Fibroblast of the aortic adventitia (primary cell): ENCODE results near the gene IDH3B. TPM values are rescaled to one million over a fixed set of nuclear protein-coding genes. Genes with fewer than 3 reads are reported as not detected.
"Not testable (repeated sequence)": the region's sequence is repeated elsewhere in the genome, so short reads cannot be mapped to it uniquely, and the experiment has no call there.

Experiments used
- DNase-seq: peaks from one replicate; pipeline ENCODE4 v3.0.0-alpha.2; 2010; ENCODE audit warnings: low read depth
- H3K4me3 ChIP-seq: 2 replicates; pipeline ENCODE4 v1.5.1; 2011; ENCODE audit warnings: low read depth, mild to moderate bottlenecking, control low read depth, low read length, moderate library complexity
- CTCF ChIP-seq: IDR thresholded peaks from 2 replicates; pipeline ENCODE4 v1.5.1; 2011; ENCODE audit warnings: mild to moderate bottlenecking, low read length, control low read depth, inconsistent platforms; ENCODE audit not compliant: insufficient read depth
- total RNA-seq: library from RNA; depleted of rRNA; stranded (reverse); fragments of >200 nt; gene quantifications from 2 replicates; pipeline ENCODE4 v1.2.3, GENCODE V29; 2012; ENCODE audit warnings: low replicate concordance

Gene IDH3B
- total RNA-seq, 1 donor, result 64.3 TPM

DNA sequence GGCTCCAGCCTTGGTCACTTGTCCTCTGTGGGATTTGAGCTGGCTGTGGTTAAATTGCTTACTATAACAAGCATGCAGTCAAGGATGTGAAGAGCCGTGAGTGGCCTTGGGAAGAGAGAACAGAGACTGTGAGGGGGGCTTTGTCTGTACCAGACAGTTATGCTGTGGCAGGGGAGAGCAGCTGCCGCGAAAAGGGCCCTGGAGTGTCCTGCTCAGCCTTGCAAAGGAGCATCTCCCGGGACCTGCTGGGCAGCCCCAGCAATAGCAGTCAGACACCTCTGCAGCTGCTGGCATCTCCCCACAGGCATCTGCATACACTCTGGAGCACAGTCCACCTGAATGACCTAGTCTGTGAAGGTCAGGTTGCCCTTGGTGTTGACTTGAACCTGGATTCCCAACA, 34.9 kb upstream of the IDH3B start:
- no peak for DNase-seq
- no peak for TF ChIP-seq CTCF
- no peak overlapping the region for H3K4me3 ChIP-seq

DNA sequence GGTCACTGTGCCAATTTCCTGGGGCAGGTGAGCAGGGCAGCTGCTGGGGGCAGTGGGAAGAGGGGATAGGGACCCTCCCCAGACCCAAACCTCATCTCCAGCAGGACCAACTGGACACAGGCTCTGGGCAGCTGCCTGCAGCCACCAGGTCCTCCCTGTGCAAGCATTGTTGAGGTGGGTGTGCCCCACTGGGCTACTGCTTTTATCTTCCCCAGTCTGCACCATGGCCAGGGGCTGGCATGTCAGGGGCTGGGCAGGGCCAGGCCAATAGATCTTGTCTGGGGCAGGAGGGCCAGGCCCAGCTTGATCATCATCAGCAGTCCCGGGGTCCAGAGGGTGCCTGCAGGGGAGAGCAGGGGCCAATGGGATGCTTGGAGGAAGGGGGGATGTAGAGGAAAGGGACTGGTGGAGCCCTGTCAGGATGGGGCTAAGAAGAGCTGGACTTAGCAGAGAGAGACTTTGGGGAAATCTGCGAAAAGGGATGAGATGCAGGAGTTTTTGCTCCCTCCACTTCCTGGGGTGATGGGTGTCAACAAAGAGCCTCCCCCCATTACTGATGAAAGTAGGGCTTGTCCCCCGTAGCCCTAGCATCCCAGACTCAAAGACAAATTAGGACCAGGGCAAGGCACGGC, 34.3 kb upstream of the IDH3B start:
- no peak for TF ChIP-seq CTCF
- DNase-seq, result no peak
- H3K4me3 ChIP-seq, result no peak overlapping the region

DNA sequence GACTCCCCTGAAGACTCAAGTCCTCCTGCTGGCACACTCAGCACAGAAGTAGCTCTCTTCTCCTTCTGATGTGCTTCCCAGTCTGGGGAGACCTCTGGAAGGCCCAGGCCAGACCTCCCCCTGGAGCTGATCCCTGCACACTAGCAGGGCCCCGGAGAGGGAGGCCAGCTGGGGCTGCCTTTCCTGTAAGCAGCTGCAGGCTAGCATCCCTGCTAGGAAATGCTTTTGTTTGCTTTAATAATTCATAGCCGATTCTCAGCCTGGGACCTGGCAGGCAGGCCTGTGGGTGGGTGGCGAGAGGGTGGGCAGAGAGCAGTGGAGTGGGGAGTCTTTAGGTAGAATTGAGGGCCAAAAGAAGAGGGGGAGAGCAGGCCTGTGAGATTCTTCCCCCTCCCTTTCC, 33.8 kb upstream of the IDH3B start:
- no peak for DNase-seq
- no peak for TF ChIP-seq CTCF
- H3K4me3 ChIP-seq, result no peak overlapping the region

DNA sequence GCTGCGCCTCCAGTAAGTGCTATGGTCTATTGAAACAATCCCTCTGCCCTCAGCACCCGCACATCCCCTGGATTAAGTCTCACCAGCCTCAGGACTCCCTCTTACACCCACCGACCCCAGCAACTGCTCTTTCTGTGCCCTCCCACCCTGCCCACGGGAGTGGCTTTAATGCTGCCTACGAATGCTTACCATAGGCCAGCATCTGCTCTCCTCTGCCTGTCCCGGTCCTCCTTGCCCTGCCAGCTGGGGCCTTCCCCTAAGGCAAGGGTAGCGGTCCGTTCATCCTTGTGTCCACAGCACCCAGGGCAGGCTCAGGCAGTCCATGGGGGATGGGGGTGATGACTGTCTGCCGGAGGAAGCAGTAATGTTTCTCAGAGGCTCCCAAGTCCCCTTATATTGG, 32.6 kb upstream of the IDH3B start:
- no peak for DNase-seq
- no peak overlapping the region for H3K4me3 ChIP-seq
- no peak for TF ChIP-seq CTCF

- not testable (repeated sequence) for DNase-seq, H3K4me3 ChIP-seq
Measured at GRCh38 chr20:2695984-2696525, 32.0 kb upstream of the IDH3B start.

DNA sequence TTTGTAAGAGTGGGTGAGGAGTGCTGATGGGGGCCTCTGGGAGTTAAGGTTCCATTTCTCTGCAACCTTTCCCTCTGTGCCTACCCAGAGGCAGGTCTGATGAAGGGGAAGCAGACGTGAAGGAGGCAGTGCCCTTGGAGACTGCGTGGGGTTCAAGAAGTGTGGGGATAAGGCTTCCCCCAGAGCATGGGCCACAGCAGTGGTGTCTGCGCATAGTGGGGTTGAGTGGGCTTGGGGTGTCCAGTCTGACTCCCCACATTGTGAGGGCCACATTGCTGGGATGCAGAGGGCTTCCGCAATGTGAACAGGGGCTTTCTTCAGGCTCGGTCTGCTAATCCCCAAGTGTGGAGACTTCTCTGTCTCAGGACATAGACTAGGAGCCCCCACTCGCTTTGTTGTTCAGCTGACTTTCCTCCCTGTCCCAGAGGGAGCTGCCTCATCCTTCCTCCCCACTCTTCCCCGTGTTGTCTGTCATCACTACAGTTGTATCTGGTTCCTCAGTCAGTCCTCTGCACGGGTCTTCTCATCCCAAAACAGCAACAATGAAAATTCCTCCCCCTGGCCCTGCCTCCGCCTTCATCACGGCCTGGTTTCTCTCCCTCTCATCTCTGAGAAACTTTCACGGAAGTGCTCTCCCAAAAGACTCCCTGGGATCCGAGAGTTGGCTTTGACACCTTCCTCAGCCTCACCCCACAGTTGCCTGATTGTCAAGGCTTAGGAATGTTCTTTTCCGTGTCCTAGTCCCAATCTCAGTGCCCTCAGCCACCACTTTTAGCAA, 31.4 kb upstream of the IDH3B start:
- H3K4me3 ChIP-seq, result no peak overlapping the region
- DNase-seq, result no peak
- TF ChIP-seq CTCF, result no peak

GRCh38 chr20:2694519-2694918, 30.5 kb upstream of the IDH3B start:
- no peak overlapping the region for H3K4me3 ChIP-seq
- DNase-seq, result no peak
- no peak for TF ChIP-seq CTCF
